HPDE6-E6E7 (cell line): Measurements from ENCODE around the gene PAPSS2.

Experiments
- DNase-seq: peaks from one replicate; pipeline ENCODE4 v3.0.0; 2011; ENCODE audit warnings: missing footprints; ENCODE audit errors: extremely low spot score

PAPSS2 gene

GRCh38 chr10:87790185-87790584, 130.5 kb downstream of the PAPSS2 start:
- DNase-seq, result no peak

GRCh38 chr10:87794285-87794684, 134.6 kb downstream of the PAPSS2 start:
- DNase-seq, result no peak
